GM10847 (cell line): ENCODE results near the gene PHLDA2.

Source experiments
- POLR2A ChIP-seq: IDR thresholded peaks from 2 replicates; pipeline ENCODE4 v1.6.1; 2011; ENCODE audit not compliant: insufficient read length; ENCODE audit errors: extremely low read depth

Gene PHLDA2

GRCh38 chr11:2923446-2924375 is 5.5 kb downstream of the PHLDA2 start:
- no peak for TF ChIP-seq POLR2A

GRCh38 chr11:2922655-2923054 is 6.6 kb downstream of the PHLDA2 start:
- TF ChIP-seq POLR2A, result no peak

- TF ChIP-seq POLR2A, result no peak
These were observed 7.3 kb downstream of the PHLDA2 start for GRCh38 chr11:2921742-2922493.

GRCh38 chr11:2921261-2921660 is 8.0 kb downstream of the PHLDA2 start:
- TF ChIP-seq POLR2A, result no peak

- no peak for TF ChIP-seq POLR2A
These were observed 8.9 kb downstream of the PHLDA2 start for GRCh38 chr11:2920343-2920742.

- TF ChIP-seq POLR2A, result no peak
These were observed 9.4 kb downstream of the PHLDA2 start for GRCh38 chr11:2919837-2920236.

GRCh38 chr11:2919188-2919587 is 10.0 kb downstream of the PHLDA2 start:
- TF ChIP-seq POLR2A, result no peak

GRCh38 chr11:2917842-2918490 is 11.3 kb downstream of the PHLDA2 start:
- no peak for TF ChIP-seq POLR2A

GRCh38 chr11:2916892-2917645 is 12.2 kb downstream of the PHLDA2 start:
- no peak for TF ChIP-seq POLR2A

- no peak for TF ChIP-seq POLR2A
These were observed 12.9 kb downstream of the PHLDA2 start for GRCh38 chr11:2916114-2916891.

- TF ChIP-seq POLR2A, result no peak
These were observed 13.7 kb downstream of the PHLDA2 start for GRCh38 chr11:2915473-2915872.

GRCh38 chr11:2914455-2915195 is 14.6 kb downstream of the PHLDA2 start:
- no peak for TF ChIP-seq POLR2A

GRCh38 chr11:2913776-2914175 is 15.4 kb downstream of the PHLDA2 start:
- no peak for TF ChIP-seq POLR2A
